Panc1 (cell line): ENCODE results near the gene CYP27B1.

ENCODE experiments used
- CTCF ChIP-seq: fragments of 450-650 bp; IDR thresholded peaks from 2 replicates; pipeline ENCODE4 v1.5.1; 2017; ENCODE audit warnings: mild to moderate bottlenecking
- POLR2AphosphoS5 ChIP-seq: IDR thresholded peaks from 2 replicates; pipeline ENCODE4 v1.6.1; 2012; ENCODE audit warnings: mild to moderate bottlenecking, low read depth, low read length, moderate library complexity
- SIN3A ChIP-seq: IDR thresholded peaks from 2 replicates; pipeline ENCODE4 v1.6.1; 2012; ENCODE audit warnings: low read depth, mild to moderate bottlenecking, low read length, moderate library complexity, borderline replicate concordance; ENCODE audit not compliant: insufficient read depth
- TF ChIP-seq, protein P1 (sequence below), 2 experiments: IDR thresholded peaks; 2 replicates each; pipeline ENCODE4 v1.6.1; 2011 to 2012; ENCODE audit warnings: low read depth in 2 of 2, control low read depth in 1 of 2, low read length in 1 of 2, mild to moderate bottlenecking in 1 of 2, moderate library complexity in 1 of 2; ENCODE audit not compliant: insufficient read depth in 1 of 2

DNA sequence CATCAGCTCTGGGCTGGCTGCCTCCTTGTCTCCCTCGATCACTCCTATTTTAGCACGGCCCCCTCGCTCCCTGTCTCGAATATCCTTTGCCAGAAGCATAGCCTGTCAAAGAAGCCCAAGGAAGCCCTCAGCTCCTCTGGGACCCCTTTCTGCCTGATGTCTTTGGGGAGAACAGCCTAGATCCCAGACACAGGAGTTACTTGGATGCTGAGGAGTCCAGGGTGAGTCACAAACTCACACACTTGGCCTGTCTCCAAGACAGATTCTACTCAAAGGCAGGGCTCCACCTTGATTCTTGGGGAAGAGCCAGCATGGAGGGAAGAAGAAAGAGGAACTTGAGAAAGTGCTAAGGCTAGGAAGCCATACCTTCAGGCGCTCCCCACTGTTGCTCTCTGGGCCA, 43.6 kb upstream of the CYP27B1 start:
- TF ChIP-seq, protein P1, sequence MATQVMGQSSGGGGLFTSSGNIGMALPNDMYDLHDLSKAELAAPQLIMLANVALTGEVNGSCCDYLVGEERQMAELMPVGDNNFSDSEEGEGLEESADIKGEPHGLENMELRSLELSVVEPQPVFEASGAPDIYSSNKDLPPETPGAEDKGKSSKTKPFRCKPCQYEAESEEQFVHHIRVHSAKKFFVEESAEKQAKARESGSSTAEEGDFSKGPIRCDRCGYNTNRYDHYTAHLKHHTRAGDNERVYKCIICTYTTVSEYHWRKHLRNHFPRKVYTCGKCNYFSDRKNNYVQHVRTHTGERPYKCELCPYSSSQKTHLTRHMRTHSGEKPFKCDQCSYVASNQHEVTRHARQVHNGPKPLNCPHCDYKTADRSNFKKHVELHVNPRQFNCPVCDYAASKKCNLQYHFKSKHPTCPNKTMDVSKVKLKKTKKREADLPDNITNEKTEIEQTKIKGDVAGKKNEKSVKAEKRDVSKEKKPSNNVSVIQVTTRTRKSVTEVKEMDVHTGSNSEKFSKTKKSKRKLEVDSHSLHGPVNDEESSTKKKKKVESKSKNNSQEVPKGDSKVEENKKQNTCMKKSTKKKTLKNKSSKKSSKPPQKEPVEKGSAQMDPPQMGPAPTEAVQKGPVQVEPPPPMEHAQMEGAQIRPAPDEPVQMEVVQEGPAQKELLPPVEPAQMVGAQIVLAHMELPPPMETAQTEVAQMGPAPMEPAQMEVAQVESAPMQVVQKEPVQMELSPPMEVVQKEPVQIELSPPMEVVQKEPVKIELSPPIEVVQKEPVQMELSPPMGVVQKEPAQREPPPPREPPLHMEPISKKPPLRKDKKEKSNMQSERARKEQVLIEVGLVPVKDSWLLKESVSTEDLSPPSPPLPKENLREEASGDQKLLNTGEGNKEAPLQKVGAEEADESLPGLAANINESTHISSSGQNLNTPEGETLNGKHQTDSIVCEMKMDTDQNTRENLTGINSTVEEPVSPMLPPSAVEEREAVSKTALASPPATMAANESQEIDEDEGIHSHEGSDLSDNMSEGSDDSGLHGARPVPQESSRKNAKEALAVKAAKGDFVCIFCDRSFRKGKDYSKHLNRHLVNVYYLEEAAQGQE (IDR thresholded peaks at IDR 0.05; ENCODE audit: insufficient read depth in 1 of 2, low read depth in 2 of 2, low read length in 1 of 2): no peak
- TF ChIP-seq CTCF (no peak), POLR2AphosphoS5 (no peak), SIN3A (no peak)
